ENCODE measurements around the gene HSD11B1.
"Not testable (repeated sequence)": the region's sequence is repeated elsewhere in the genome, so short reads cannot be mapped to it uniquely, and the experiment has no call there.

HSD11B1 gene

DNA sequence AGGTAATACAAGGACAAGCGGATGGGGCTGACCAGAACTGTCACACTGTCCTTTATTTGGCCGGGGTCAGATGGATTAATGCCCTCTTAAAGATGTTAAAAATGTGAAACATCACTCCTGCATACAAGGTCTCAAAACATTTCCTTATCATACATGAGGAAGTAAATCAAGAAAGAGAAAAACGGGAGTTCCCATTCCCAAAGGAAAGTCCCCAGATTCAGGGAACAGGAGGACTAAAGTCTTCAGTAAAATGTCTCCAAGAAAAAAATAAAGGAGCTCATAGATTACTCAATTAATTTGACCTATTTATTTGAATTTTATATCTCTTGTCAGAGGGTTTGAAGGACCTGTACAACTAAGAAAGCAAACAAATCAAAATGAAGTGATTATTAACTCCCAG is 13.4 kb upstream of the HSD11B1 start:
- DNase-seq (ENCODE audit: low spot score): no peak

DNA sequence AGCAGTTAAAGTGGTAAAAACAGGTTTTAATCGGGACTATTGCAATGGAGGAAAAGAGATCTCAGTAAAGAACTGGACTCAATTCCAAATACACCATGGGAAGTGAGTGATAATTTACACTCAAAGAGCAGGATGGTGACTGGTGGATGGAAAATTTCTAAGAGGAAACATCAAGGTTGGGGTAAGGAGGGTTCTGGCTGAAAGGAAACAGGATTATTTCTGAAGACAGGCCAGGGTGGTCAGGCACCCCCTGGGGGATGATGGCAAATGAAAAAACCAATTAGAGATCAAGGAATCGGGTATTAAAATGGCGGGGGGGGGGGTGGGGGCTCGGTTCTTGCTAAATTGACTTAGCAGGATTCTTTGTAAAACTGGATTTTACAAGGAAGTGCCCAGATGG is 12.3 kb upstream of the HSD11B1 start:
- DNase-seq (ENCODE audit: low spot score): no peak

DNA sequence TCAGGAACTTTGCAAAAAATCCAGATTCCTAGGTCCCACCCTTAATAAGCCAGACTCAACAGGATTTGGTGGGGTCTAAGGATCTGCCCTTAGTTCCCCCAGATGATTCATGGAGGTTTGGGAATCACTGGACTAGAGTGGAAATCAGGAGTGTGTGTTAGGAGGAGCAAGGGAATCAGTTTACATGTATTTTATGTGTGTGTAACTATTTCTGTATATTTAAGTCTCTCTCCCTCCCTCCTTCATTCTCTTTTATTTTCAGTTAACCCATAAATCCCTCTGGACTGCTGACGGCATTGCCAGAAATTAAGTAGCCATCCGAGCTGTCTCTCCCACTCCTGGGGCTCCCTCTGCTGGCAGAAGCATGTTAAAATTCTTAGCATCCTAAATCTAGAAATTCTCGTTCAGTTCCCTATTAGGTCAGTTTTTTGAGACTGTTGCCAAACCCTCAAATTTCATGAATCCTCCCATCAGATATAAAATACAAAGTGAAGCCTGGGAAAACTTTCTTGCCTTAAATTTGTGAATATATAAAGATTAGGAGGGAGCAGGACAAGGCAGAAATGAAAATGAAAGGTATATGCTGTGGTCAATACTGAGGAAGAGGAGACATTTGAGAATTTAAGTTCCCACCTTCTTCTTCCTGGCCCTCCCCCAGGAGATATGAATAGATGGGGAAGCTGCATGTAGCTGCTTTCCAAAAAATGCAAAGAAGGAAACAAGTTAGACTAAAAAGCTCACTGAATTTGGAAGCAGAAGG is 11.7 kb upstream of the HSD11B1 start:
- peak; percentile 93 for DNase-seq (ENCODE audit: low spot score)

DNA sequence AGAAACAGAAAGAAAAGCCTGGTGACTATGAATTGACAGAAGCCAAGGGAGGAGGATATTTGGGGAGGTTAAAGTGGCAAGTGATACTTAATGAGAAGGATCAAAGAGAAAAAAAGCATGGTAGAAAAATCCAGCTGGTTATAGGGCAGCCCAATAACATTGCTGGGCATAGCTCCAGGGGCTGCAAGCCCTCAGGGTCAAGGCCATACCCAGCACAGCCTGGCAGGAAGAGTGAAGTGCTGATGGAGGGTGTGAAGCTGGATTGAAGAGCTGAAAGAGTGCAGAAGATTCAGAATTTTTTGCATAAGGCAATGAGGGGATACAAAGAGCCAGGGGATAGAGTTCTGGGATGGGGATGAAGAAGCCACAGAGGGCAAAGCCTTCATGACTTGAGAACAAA is 8.0 kb upstream of the HSD11B1 start:
- no peak for DNase-seq (ENCODE audit: low spot score)

DNA sequence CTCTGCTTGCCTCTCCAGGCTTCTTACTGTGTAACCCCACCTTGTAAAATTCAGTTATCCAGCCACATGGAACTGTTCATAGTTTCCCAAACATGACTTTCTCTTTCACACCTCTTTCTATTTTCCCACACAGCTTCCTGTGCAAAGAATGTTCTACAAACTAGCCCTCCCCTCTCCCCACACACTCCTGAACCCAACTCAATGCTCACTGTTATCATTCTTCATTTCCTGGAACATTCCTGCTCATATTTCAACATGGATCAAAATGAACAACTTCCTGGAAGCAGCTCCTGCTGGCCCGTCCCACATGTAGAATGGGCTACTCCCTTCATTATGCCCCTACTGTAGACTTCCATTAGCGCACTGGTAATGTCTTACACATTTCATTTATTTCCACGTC is 7.5 kb upstream of the HSD11B1 start:
- DNase-seq (ENCODE audit: low spot score): no peak

DNA sequence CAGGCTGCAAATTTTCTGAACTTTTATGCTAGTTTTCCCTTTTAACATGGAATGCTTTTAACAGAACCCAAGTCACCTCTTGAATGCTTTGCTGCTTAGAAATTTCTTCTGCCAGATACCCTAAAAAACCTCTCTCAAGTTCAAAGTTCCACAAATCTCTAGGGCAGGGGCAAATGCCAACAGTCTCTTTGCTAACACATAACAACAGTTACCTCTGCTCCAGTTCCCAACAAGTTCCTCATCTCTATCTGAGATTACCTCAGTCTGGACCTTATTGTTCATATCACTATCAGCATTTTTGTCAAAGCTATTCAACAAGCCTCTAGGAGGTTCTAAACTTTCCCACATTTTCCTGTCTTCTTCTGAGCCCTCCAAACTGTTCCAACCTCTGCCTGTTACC is 4.0 kb upstream of the HSD11B1 start:
- DNase-seq (ENCODE audit: low spot score): not testable (repeated sequence)

GRCh38 chr1:209702832-209703231 is 1.8 kb upstream of the HSD11B1 start:
- DNase-seq (ENCODE audit: low spot score): peak; percentile 76

DNA sequence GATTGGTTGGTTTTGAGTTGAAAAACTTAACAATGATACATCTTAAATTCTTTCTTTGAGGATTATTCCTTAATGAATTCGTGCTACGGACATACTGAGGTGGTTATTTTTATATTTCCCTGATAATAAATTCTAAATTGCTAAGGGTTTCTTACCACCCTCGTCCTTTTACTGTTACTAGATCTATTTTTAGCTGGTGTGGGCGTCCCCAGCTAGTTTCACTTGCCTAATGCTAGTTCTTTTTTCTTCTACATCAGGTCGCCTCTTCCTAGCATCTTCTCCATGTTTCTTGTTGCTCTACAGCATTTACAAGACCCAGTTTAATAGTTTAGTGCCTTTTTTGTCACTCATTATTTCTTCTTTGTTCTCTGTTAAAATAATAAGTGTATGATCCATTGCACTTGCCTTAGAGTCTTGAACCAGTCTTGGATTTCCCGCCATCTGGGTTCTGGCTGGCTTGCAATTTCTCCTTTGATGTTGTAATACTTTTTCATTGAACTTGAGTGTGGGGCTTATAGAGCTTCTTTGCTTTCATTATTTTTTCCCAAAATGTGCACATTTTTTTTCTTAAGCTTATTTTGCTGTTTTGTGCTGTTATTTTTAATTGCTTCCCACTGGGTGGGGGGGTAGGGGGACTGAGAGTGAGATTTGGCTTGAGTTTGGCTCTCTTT is 677 bp upstream of the HSD11B1 start:
- DNase-seq (ENCODE audit: low spot score): no peak

DNA sequence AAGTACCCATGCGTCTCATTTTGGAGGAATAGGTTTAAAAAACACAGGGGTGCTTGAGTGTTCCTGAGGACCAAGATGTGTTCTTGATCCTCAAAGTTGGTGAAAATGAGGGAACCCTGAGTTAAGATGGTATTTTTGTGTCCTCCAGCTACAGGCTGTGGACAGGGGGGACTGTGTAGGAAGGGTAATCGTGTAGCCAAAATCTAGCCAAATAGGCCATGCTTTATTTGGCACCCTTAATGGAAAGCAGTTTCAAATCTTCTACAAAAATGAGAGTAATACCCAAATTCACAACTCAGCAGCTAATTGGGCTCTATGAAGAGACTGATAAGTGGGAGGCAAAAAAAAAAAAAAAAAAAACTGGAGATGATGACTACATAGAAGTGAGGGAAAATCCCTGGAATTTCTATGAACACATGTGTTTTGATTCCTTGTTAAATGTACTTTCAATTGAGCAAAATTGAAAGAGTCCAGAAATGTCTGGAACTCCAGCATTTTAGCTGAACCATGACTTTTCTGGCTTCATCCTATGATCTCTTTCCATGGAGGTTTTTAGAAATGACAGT is 470 bp downstream of the HSD11B1 start:
- DNase-seq (ENCODE audit: low spot score): no peak

GRCh38 chr1:209706622-209707021 is 2.0 kb downstream of the HSD11B1 start:
- no peak for DNase-seq (ENCODE audit: low spot score)

GRCh38 chr1:209707308-209707707 is 2.7 kb downstream of the HSD11B1 start:
- DNase-seq (ENCODE audit: low spot score): no peak

DNA sequence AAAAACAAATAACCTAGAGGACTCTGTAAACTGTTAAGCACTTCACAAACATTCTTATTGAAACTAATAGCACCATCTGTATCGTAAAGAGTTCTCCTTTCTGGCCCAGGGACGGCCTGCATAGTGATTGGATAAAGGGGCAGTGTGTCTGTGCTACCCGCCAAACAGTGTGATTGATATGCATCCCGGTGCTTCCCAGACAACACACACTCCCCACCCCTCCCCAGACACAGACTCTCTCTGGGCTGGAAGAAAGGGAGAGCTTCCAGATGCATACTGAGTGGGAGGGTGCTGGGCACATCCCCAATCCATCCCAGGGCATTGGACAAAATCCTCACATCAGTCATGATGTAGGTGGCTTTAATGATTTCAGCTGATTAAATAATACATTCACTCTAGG is 3.7 kb downstream of the HSD11B1 start:
- DNase-seq (ENCODE audit: low spot score): peak; percentile 83

GRCh38 chr1:209710093-209710492 is 5.4 kb downstream of the HSD11B1 start:
- no peak for DNase-seq (ENCODE audit: low spot score)

DNA sequence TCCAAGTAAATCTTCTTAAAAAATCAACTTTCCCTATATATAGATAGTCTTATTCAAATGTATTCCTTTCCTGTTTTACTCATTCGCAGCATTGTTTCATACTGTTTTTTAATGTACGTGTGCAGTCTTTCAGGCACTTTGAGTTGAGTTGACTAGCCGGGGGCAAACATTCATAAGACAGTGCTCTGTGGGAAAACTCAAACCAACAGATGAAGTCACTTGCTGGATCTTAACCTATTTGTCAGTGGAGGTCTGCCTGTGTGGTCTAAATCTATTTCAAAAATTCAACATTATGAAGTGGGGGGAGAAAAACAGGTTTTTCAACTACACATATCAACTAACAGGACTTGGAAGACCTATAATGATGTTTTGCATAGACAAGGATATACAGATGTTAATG is 6.2 kb downstream of the HSD11B1 start:
- DNase-seq (ENCODE audit: low spot score): no peak

GRCh38 chr1:209714338-209714737 is 9.7 kb downstream of the HSD11B1 start:
- DNase-seq (ENCODE audit: low spot score): peak; percentile 93

GRCh38 chr1:209715314-209715713 is 10.7 kb downstream of the HSD11B1 start:
- no peak for DNase-seq (ENCODE audit: low spot score)

- DNase-seq (ENCODE audit: low spot score): no peak
These were observed 13.2 kb downstream of the HSD11B1 start for GRCh38 chr1:209717818-209718217.

DNA sequence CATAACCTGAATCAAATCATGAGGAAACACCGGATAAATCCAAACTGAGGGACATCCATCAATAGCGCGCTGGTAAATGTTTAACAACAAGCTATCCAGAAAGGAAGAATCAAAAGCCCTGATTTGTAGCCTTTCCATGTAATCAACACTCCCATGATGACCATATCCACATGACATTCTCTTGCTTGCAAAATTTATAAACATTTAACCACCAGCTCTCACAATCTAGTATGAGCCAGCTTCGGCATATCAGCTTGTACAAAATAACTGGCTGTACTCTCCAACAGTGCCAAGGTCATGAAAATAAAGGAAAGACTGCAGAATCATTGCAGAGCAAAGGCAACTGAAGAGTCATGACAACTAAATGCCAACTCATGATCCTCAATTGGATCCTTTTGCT is 15.7 kb downstream of the HSD11B1 start:
- no peak for DNase-seq (ENCODE audit: low spot score)

GRCh38 chr1:209720826-209721225 is 16.2 kb downstream of the HSD11B1 start:
- DNase-seq (ENCODE audit: low spot score): no peak

GRCh38 chr1:209721323-209721722 is 16.7 kb downstream of the HSD11B1 start:
- no peak for DNase-seq (ENCODE audit: low spot score)

GRCh38 chr1:209723265-209723664 is 18.6 kb downstream of the HSD11B1 start:
- DNase-seq (ENCODE audit: low spot score): no peak

- no peak for DNase-seq (ENCODE audit: low spot score)
These were observed 19.4 kb downstream of the HSD11B1 start for GRCh38 chr1:209723756-209724693.
